ENCODE results near the gene PDE10A. TPM values are rescaled to one million over a fixed set of nuclear protein-coding genes. Genes with fewer than 3 reads are reported as not detected.

Gene PDE10A
- total and polyA plus RNA-seq, 9 of the 15 experiments (the other 6 are each of a cell fraction or from before 2014, with no cell fraction given), result 0.04 TPM; not detected in 8

DNA sequence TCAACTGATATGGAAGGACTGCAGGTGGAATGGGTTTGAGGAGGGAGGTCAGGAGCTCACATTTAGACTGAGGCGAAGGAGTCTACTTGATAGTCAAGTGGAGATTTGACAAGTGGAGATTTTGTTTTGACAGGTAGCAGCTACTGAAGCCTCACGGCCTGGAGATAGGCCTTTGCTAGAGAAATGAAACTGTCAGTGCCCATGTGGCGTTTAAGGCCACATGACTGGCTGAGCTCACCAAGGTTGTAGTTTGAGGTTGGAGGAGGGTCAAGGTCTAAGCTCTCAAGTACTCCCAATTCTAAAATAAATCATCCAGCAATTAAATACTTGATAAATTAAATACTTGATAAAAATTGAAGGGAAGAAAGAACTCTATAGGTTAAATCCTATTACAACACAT lies 273.5 kb downstream of the PDE10A start:
- ATAC-seq (no peak), DNase-seq (ENCODE audit: extremely low read depth in 1 of 4, low spot score in 3 of 4) (no peak), FAIRE-seq (no peak)
- Histone ChIP-seq H3K9me1 (ENCODE audit: control insufficient read depth, insufficient read depth, low read length) (no peaks in the 10 kb centered on the region), H4K20me1 (replicated peaks; ENCODE audit: control insufficient read depth, insufficient read depth, low read length) (no peaks in the 10 kb centered on the region), H3K27ac (ENCODE audit: extremely low read depth, low read depth, low read length) (no peak overlapping the region), H3K9me3 (replicated peaks; ENCODE audit: control insufficient read depth, insufficient read depth, low read depth, low read length) (peaks cover 2% of the 10 kb centered on the region; the same call in 1 of the 2 replicates), H3K79me2 (ENCODE audit: control insufficient read depth, insufficient read depth, low read length) (no peaks in the 10 kb centered on the region), H3K27me3 (ENCODE audit: control insufficient read depth in 2 of 2, insufficient read depth in 2 of 2, low read length in 2 of 2) (no peaks in the 10 kb centered on the region), H3K4me2 (ENCODE audit: insufficient read depth, low read length) (no peak overlapping the region), H3K4me3 (no peak overlapping the region), H2AFZ (ENCODE audit: low read depth, low read length) (no peak overlapping the region), H3K4me1 (replicated peaks in 1 of 2; ENCODE audit: control insufficient read depth in 2 of 2, insufficient read depth in 2 of 2, low read length in 2 of 2) (no peaks in the 10 kb centered on the region), H3K9ac (ENCODE audit: insufficient read depth in 1 of 2, low read depth in 2 of 2, low read length in 2 of 2) (no peak overlapping the region), H3K36me3 (ENCODE audit: control insufficient read depth, insufficient read depth, low read length) (no peaks in the 10 kb centered on the region)
- WGBS (ENCODE audit: insufficient coverage, low coverage, missing lambda C conversion rate), result 0% methylated on average over 3 of the region's 3 CpGs
- in situ Hi-C loops (cut with MboI), result no loop called here
- BruUV-seq (replicated peaks), result no TSS peak
- ChIA-PET POLR2A (no interaction called here), CTCF (ENCODE audit: low intra/inter-chr PET ratio) (no interaction called here)
- intact Hi-C loops (cut with micrococcal nuclease), result no loop called here
- TF ChIP-seq HBP1 (CRISPR knock-in tag; IDR thresholded peaks at IDR 0.05), result no peak
- TF ChIP-seq ZNF165 (CRISPR knock-in tag; IDR thresholded peaks at IDR 0.05; ENCODE audit: borderline replicate concordance), result no peak
- no peak for TF ChIP-seq THRAP3 (IDR thresholded peaks at IDR 0.05; ENCODE audit: borderline replicate concordance)
- no peak for TF ChIP-seq ZNF507 (tag; conservative IDR thresholded peaks at IDR 0.05)
- TF ChIP-seq, protein P1, sequence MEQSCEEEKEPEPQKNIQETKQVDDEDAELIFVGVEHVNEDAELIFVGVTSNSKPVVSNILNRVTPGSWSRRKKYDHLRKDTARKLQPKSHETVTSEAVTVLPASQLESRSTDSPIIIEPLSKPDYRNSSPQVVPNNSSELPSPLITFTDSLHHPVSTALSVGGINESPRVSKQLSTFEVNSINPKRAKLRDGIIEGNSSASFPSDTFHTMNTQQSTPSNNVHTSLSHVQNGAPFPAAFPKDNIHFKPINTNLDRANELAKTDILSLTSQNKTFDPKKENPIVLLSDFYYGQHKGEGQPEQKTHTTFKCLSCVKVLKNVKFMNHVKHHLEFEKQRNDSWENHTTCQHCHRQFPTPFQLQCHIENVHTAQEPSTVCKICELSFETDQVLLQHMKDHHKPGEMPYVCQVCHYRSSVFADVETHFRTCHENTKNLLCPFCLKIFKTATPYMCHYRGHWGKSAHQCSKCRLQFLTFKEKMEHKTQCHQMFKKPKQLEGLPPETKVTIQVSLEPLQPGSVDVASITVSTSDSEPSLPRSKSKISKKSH (CRISPR knock-in tag; IDR thresholded peaks at IDR 0.05), result no peak
- TF ChIP-seq ZNF639 (CRISPR knock-in tag; conservative IDR thresholded peaks at IDR 0.05 in 1 of 2, IDR thresholded peaks at IDR 0.05 in 1 of 2), result no peak
- TF ChIP-seq TOE1 (IDR thresholded peaks at IDR 0.05; ENCODE audit: borderline replicate concordance), result no peak
- TF ChIP-seq TOE1 (CRISPR knock-in tag; IDR thresholded peaks at IDR 0.05; ENCODE audit: borderline replicate concordance, low read depth), result no peak
- no peak for TF ChIP-seq HSF4 (CRISPR knock-in tag; IDR thresholded peaks at IDR 0.05; ENCODE audit: borderline replicate concordance)
- no peak for TF ChIP-seq GATAD2A (IDR thresholded peaks at IDR 0.05)
- TF ChIP-seq, protein P2, sequence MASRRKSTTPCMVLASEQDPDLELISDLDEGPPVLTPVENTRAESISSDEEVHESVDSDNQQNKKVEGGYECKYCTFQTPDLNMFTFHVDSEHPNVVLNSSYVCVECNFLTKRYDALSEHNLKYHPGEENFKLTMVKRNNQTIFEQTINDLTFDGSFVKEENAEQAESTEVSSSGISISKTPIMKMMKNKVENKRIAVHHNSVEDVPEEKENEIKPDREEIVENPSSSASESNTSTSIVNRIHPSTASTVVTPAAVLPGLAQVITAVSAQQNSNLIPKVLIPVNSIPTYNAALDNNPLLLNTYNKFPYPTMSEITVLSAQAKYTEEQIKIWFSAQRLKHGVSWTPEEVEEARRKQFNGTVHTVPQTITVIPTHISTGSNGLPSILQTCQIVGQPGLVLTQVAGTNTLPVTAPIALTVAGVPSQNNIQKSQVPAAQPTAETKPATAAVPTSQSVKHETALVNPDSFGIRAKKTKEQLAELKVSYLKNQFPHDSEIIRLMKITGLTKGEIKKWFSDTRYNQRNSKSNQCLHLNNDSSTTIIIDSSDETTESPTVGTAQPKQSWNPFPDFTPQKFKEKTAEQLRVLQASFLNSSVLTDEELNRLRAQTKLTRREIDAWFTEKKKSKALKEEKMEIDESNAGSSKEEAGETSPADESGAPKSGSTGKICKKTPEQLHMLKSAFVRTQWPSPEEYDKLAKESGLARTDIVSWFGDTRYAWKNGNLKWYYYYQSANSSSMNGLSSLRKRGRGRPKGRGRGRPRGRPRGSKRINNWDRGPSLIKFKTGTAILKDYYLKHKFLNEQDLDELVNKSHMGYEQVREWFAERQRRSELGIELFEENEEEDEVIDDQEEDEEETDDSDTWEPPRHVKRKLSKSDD (conservative IDR thresholded peaks at IDR 0.05; ENCODE audit: low read length), result no peak
- no peak for TF ChIP-seq MTA3 (IDR thresholded peaks at IDR 0.05; ENCODE audit: borderline replicate concordance)
- TF ChIP-seq NFRKB (IDR thresholded peaks at IDR 0.05; ENCODE audit: low read depth), result no peak
- no peak for TF ChIP-seq ZKSCAN1 (IDR thresholded peaks at IDR 0.05; ENCODE audit: low read depth, low read length)
- TF ChIP-seq EWSR1 (IDR thresholded peaks at IDR 0.05; ENCODE audit: borderline replicate concordance, low read depth, partially characterized antibody), result no peak
- no peak for TF ChIP-seq JUND (IDR thresholded peaks at IDR 0.05; ENCODE audit: borderline replicate concordance, low read depth, low read length)
- no peak for TF ChIP-seq JUND (tag; IDR thresholded peaks at IDR 0.05; ENCODE audit: borderline replicate concordance, low read depth, low read length)
